ENCODE results near the gene MYOT.

MYOT gene

DNA sequence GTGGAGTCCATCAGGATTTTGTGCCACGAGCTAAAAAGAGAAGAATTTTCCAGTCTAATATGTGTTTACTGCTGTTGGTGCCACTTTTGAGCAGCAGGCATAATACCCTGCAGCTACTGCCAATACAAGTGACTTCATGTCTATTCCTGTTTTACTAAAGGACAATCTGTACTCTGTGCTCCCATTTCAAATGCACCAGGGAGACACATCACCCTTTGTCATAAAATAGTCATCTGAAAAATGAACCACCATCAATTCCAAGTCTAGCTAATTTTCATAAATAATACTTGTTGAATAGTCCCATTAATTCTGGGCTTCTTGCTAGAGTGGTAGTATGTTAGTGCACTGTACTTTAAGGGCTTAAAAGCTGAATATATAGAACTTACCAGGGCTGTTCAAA, 12.7 kb downstream of the MYOT start:
- Histone ChIP-seq H3K36me3 (no peaks in the 10 kb centered on the region), H3K27ac (peak overlapping the region; percentile 18 to 75), H3K9me3 (no peaks in the 10 kb centered on the region), H3K27me3 (no peaks in the 10 kb centered on the region), H3K4me3 (no peak overlapping the region), H3K4me1 (peaks cover 0 to 18% (median 5%) of the 10 kb centered on the region in 4 donors)
- TF ChIP-seq, protein P1, sequence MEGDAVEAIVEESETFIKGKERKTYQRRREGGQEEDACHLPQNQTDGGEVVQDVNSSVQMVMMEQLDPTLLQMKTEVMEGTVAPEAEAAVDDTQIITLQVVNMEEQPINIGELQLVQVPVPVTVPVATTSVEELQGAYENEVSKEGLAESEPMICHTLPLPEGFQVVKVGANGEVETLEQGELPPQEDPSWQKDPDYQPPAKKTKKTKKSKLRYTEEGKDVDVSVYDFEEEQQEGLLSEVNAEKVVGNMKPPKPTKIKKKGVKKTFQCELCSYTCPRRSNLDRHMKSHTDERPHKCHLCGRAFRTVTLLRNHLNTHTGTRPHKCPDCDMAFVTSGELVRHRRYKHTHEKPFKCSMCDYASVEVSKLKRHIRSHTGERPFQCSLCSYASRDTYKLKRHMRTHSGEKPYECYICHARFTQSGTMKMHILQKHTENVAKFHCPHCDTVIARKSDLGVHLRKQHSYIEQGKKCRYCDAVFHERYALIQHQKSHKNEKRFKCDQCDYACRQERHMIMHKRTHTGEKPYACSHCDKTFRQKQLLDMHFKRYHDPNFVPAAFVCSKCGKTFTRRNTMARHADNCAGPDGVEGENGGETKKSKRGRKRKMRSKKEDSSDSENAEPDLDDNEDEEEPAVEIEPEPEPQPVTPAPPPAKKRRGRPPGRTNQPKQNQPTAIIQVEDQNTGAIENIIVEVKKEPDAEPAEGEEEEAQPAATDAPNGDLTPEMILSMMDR (IDR thresholded peaks at IDR 0.05), result no peak
- intact Hi-C loops (cut with DNase I; ENCODE audit: low total_unique reads), result no loop called here
- no peak for DNase-seq

GRCh38 chr5:137887831-137888230, 20.2 kb downstream of the MYOT start:
- H3K36me3 ChIP-seq, result no peaks in the 10 kb centered on the region
- H3K9me3 ChIP-seq, result no peaks in the 10 kb centered on the region
- intact Hi-C loops (cut with DNase I; ENCODE audit: low total_unique reads), result no loop called here
- TF ChIP-seq, protein P1 (IDR thresholded peaks at IDR 0.05), result no peak
- no peak for DNase-seq
- H3K27ac ChIP-seq, result peak overlapping the region in 1 of 2 donors; percentile 77
- H3K27me3 ChIP-seq, result no peaks in the 10 kb centered on the region
- peaks cover 0 to 21% (median 9%) of the 10 kb centered on the region in 4 donors for H3K4me1 ChIP-seq
- H3K4me3 ChIP-seq, result no peak overlapping the region

- TF ChIP-seq, protein P1 (IDR thresholded peaks at IDR 0.05), result no peak
- Histone ChIP-seq H3K27ac (peak overlapping the region; percentile 77 to 87), H3K36me3 (no peaks in the 10 kb centered on the region), H3K4me1 (peaks cover 0 to 21% (median 9%) of the 10 kb centered on the region in 4 donors), H3K27me3 (no peaks in the 10 kb centered on the region), H3K4me3 (peak overlapping the region; percentile 48 to 62), H3K9me3 (no peaks in the 10 kb centered on the region)
- intact Hi-C loops (cut with DNase I; ENCODE audit: low total_unique reads), result no loop called here
- no peak for DNase-seq
These were observed 20.8 kb downstream of the MYOT start for GRCh38 chr5:137888466-137888862.

GRCh38 chr5:137888863-137889759, 21.5 kb downstream of the MYOT start, which contains the start of gene PKD2L2:
Gene PKD2L2, plus strand, starts transcription at chr5:137889457. Its CDS starts 35 bp downstream, at chr5:137889492.
- TF ChIP-seq, protein P1 (IDR thresholded peaks at IDR 0.05), result no peak
- H3K36me3 ChIP-seq, result no peaks in the 10 kb centered on the region
- H3K27me3 ChIP-seq, result no peaks in the 10 kb centered on the region
- intact Hi-C loops (cut with DNase I; ENCODE audit: low total_unique reads), result no loop called here
- no peaks in the 10 kb centered on the region for H3K9me3 ChIP-seq
- peak within 1 kb of the TSS; percentile 77 to 87 for H3K27ac ChIP-seq
- H3K4me1 ChIP-seq, result peaks cover 0 to 21% (median 9%) of the 10 kb centered on the region in 4 donors
- peak within 1 kb of the TSS; percentile 48 to 62 for H3K4me3 ChIP-seq
- peak; percentile 67 to 88 for DNase-seq

GRCh38 chr5:137890845-137891244, 23.2 kb downstream of the MYOT start:
- Histone ChIP-seq H3K27me3 (no peaks in the 10 kb centered on the region), H3K9me3 (no peaks in the 10 kb centered on the region), H3K4me1 (peaks cover 0 to 21% (median 9%) of the 10 kb centered on the region in 4 donors), H3K36me3 (no peaks in the 10 kb centered on the region), H3K27ac (no peak overlapping the region), H3K4me3 (no peak overlapping the region)
- DNase-seq, result no peak
- intact Hi-C loops (cut with DNase I; ENCODE audit: low total_unique reads), result no loop called here
- TF ChIP-seq, protein P1 (IDR thresholded peaks at IDR 0.05), result no peak

All from tibial artery (tissue), 4 donors.